ENCODE measurements around the gene DIS3L2. TPM values are rescaled to one million over a fixed set of nuclear protein-coding genes. Genes with fewer than 3 reads are reported as not detected.

Gene DIS3L2
- total RNA-seq, 2 experiments from 2014 or later: 20.2 to 20.6 TPM

DNA sequence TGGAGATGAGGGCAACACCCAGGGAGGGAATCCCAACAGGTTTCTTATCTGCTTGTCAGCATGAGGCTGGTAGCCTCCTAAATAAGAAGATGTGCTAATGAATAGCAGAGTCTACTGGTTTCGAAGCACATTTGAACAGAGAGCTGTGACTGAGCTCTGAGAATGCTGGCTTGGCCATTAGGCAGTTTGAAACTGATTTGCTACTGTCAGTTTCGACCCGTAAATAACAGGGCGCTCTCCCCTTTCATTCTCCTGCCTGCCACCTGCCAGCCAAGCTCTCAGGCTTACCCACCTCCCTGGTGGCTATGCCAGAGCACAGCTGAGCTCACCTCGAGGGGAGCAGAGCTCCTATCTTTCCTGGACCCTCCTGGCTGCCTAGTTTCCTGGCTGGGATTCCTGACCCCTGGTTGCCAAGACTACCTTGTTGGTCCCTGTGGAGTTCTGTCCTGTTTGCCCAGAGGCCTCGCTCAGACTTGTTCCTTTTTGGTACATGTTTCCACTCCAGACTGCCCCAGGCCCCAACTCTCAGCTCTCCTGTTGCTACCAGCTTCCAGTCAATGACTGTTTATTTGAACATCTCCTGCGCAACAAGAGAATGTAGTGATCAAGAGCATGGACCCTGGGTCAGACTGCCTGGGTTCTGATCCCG is 314.7 kb downstream of the DIS3L2 start:
- POLR2A ChIA-PET: interaction anchor here (0.5 to 0.7 kb wide), 2 partner anchors 26 to 29 kb away, joined by 3 read pairs; no protein-coding TSS in a partner anchor
- H3K4me1 ChIP-seq (ENCODE audit: insufficient read depth, low read length, poor library complexity, severe bottlenecking): peaks cover 5% of the 10 kb centered on the region
- H3K4me2 ChIP-seq (ENCODE audit: low read length): no peak overlapping the region
- H4K20me1 ChIP-seq (ENCODE audit: insufficient read depth, low read length): no peaks in the 10 kb centered on the region
- no peaks in the 10 kb centered on the region for H3K9me3 ChIP-seq (ENCODE audit: low read length)
- CTCF ChIA-PET (ENCODE audit: unreplicated experiment): interaction anchor here (0.6 kb wide), 1 partner anchor 11 kb away, joined by 3 read pairs; no protein-coding TSS in a partner anchor
- H3K27ac ChIP-seq (ENCODE audit: low read depth, low read length, poor library complexity, severe bottlenecking): no peak overlapping the region
- no peaks in the 10 kb centered on the region for H3K36me3 ChIP-seq (ENCODE audit: insufficient read depth, low read length)
- intact Hi-C loops (cut with micrococcal nuclease; ENCODE audit: unreplicated experiment): no loop called here
- H3K4me3 ChIP-seq (ENCODE audit: low read depth, low read length, poor library complexity, severe bottlenecking): no peak overlapping the region
- no TSS peak for BruUV-seq (replicated peaks)
- no peak for TF ChIP-seq CTCF (conservative IDR thresholded peaks at IDR 0.05; ENCODE audit: low read length)
- no peak for TF ChIP-seq EZH2phosphoT487 (IDR thresholded peaks at IDR 0.05; ENCODE audit: borderline replicate concordance, low read depth, low read length)
- no peak for DNase-seq (ENCODE audit: low spot score)
- H3K79me2 ChIP-seq (ENCODE audit: insufficient read depth, low read depth, low read length): no peaks in the 10 kb centered on the region
- no peaks in the 10 kb centered on the region for H3K9me2 ChIP-seq (ENCODE audit: insufficient read depth, low read length)
- H2AFZ ChIP-seq (ENCODE audit: low read length): no peak overlapping the region

DNA sequence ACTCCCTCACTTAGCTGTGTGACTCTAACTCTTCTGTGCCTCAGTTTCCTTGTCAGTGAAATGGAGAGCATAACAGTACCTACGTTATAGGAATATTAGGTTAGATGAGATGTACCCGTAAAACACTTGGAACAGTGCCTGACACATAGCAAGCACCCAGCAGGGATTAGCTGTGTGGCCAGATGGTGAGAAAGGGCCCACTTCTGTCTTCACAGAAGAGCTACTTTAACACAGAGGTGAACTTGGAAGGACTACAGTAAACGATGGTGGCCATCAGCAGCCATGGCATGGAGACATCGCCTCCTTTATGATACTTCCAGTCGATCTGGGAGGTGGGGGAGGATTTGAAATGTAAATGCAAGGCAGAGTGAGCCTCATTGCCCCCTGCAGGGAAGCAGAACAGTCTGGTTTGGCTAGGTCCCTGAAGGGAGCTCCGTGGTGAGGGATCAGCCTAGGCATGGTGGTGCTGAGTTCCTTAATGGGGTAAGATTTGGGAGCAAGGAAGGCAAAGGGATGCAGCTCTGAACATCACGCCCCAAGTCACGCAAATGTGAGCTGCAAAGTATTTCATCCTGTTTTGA is 315.3 kb downstream of the DIS3L2 start:
- no peaks in the 10 kb centered on the region for H3K36me3 ChIP-seq (ENCODE audit: insufficient read depth, low read length)
- CTCF ChIA-PET (ENCODE audit: unreplicated experiment): no interaction called here
- DNase-seq (ENCODE audit: low spot score): no peak

More for the DNA sequence above, 315.3 kb downstream of the DIS3L2 start:
- no peak overlapping the region for H3K4me3 ChIP-seq (ENCODE audit: low read depth, low read length, poor library complexity, severe bottlenecking)
- TF ChIP-seq EZH2phosphoT487 (IDR thresholded peaks at IDR 0.05; ENCODE audit: borderline replicate concordance, low read depth, low read length) (no peak), CTCF (conservative IDR thresholded peaks at IDR 0.05; ENCODE audit: low read length) (no peak)
- no peak overlapping the region for H3K27ac ChIP-seq (ENCODE audit: low read depth, low read length, poor library complexity, severe bottlenecking)
- POLR2A ChIA-PET: interaction anchor here (0.6 to 1.0 kb wide), 3 partner anchors 102 to 521 kb away, joined by 3 to 5 read pairs (median 4); no protein-coding TSS in a partner anchor
- no peaks in the 10 kb centered on the region for H3K9me2 ChIP-seq (ENCODE audit: insufficient read depth, low read length)
- H3K9me3 ChIP-seq (ENCODE audit: low read length): no peaks in the 10 kb centered on the region
- H3K79me2 ChIP-seq (ENCODE audit: insufficient read depth, low read depth, low read length): no peaks in the 10 kb centered on the region
- peaks cover 5% of the 10 kb centered on the region for H3K4me1 ChIP-seq (ENCODE audit: insufficient read depth, low read length, poor library complexity, severe bottlenecking)
- H4K20me1 ChIP-seq (ENCODE audit: insufficient read depth, low read length): no peaks in the 10 kb centered on the region
- no TSS peak for BruUV-seq (replicated peaks)
- intact Hi-C loops (cut with micrococcal nuclease; ENCODE audit: unreplicated experiment): no loop called here
- H2AFZ ChIP-seq (ENCODE audit: low read length): no peak overlapping the region
- no peak overlapping the region for H3K4me2 ChIP-seq (ENCODE audit: low read length)

All from OCI-LY7 (cell line).